Aortic smooth muscle cell (primary cell): ENCODE results near the gene SGIP1. TPM values are rescaled to one million over a fixed set of nuclear protein-coding genes. Genes with fewer than 3 reads are reported as not detected.

ENCODE experiments used
- total RNA-seq: library from RNA; depleted of rRNA; stranded (reverse); fragments of >200 nt; gene quantifications from 2 replicates; pipeline ENCODE4 v1.2.3, GENCODE V29; 2014

SGIP1 gene
- total RNA-seq: 31.7 and 61.1 TPM in 2 replicates

GRCh38 chr1:66533804-66534740 lies at the start of gene SGIP1:
Gene SGIP1 (plus strand): TSS chr1:66534153. CDS start chr1:66534359, 206 bp downstream.

DNA sequence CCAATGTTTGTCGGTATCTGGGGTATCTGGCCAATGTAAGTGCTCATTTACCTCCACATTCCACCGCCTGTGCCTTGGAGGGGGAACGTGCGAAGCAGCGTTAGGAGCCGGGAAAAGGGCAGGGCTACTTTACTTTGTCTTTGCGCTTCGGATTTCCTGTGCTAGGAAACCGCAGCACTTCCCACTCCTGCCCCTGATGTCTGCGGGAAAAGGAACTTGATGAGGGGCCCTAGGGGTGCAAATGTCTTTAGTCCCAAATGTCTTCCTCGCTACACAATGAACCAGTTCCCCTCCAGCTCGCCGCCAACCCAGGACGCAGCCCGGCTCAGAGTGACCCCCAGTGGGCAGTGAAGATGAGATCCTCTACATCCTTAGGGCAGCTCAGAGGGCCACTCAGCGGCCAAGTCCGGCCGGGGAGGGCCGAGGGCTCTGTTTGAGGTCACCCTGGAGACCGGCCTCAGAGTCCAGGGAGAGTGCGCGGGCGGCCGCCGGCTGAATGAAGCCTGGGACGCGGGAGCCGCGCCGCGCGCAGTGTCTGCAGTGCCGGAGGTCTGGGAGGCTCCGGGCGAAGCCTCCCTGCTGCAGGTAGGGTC lies 218.1 kb downstream of the SGIP1 start, which contains the start of gene DYNLT5:
DYNLT5 (plus strand) TSS at position 460 of the 593 bp plus-strand sequence. CDS start 2,200 bp downstream, outside the sequence.

Other genes starting within 250 kb of the SGIP1 start
- 0.37 and 0.40 TPM in 2 replicates for gene DYNLT5, start 218.3 kb downstream of the SGIP1 start, total RNA-seq